Adrenal gland (tissue), 12 donors: ENCODE measurements around the gene CA10. TPM values are rescaled to one million over a fixed set of nuclear protein-coding genes. Genes with fewer than 3 reads are reported as not detected.

Experiments used
- DNase-seq, 7 donors: peaks; one replicate each; pipeline ENCODE4 v3.0.0-alpha.2; 2019 to 2020
- H3K27ac ChIP-seq, 5 donors: fragments of 200-600 bp; sonication (generic) in 4 of 5; 1 replicate in 3 of 5; 2 replicates in 2 of 5; pipeline versions ENCODE4 v1.5.1 to v1.8.0; 2016 to 2020; ENCODE audit warnings: mild to moderate bottlenecking in 1 of 5
- H3K27me3 ChIP-seq: fragments of 200-600 bp; 2 replicates; pipeline ENCODE4 v1.8.0; 2021
- H3K36me3 ChIP-seq, 2 donors: fragments of 200-600 bp; replicated peaks in 1 of 2; 1 replicate in 1 of 2; 2 replicates in 1 of 2; pipeline versions ENCODE4 v1.5.1 to v1.8.0; 2018 to 2022
- H3K4me1 ChIP-seq, 2 donors: fragments of 200-600 bp; replicated peaks in 1 of 2; 1 replicate in 1 of 2; 2 replicates in 1 of 2; pipeline versions ENCODE4 v1.5.1 to v1.8.0; 2018 to 2021
- H3K4me3 ChIP-seq, 4 donors: fragments of 200-600 bp; sonication (generic) in 3 of 4; one replicate each; pipeline ENCODE4 v1.5.1; 2016 to 2018
- H3K9me3 ChIP-seq, 3 donors: fragments of 200-600 bp; sonication (generic) in 1 of 3; replicated peaks in 1 of 3; 1 replicate in 2 of 3; 2 replicates in 1 of 3; pipeline versions ENCODE4 v1.5.1 to v1.8.0; 2016 to 2021
- POLR2A ChIP-seq, 2 donors: fragments of 450-650 bp; IDR thresholded peaks; one replicate each; pipeline ENCODE4 v1.6.1; 2017; ENCODE audit warnings: antibody characterized with exemption in 2 of 2, mild to moderate bottlenecking in 2 of 2, moderate library complexity in 1 of 2
- WGBS, 4 donors: extraction: QIAGEN DNeasy Blood & Tissue Kit in 2 of 4; methylation state at CpG; one replicate each; pipeline versions ENCODE4 v1.1.5 to v1.1.7; 2013 to 2017; 5-methylcytosine and 5-hydroxymethylcytosine counted together
- intact Hi-C, 2 donors: fragments of 100-400 bp; cut with DNase I; formaldehyde crosslinking; loops; one replicate each; pipeline versions ENCODE4 v1.14.1 to v1.15.0; 2022 to 2023
- polyA plus RNA-seq, 3 donors: library from polyadenylated mRNA; stranded (reverse); fragments of 200-250 nt in 2 of 3; fragments of 350-450 nt in 1 of 3; fragmentation: Illumina TruSeq in 1 of 3; extraction: RNeasy Lipid Tissue Mini Kit (QIAGEN cat#74804) in 1 of 3; gene quantifications; one replicate each; pipeline ENCODE4 v1.2.3, GENCODE V29; 2013 to 2014
- total RNA-seq, 9 donors: library from RNA; depleted of rRNA in 4 of 9; stranded (reverse); fragments of >200 nt in 4 of 9; fragments of 120-200 nt in 1 of 9; fragmentation: NEBNext Ultra II Directional in 1 of 9; extraction: Animal tissue kit (Norgen Biotek cat#: 25700) in 1 of 9; gene quantifications; one replicate each; pipeline versions ENCODE4 v1.1.0 to v1.2.4, GENCODE V29; 2013 to 2023
- TF ChIP-seq, protein P1 (sequence below), 6 experiments: fragments of 450-650 bp in 4 of 6; fragments of 200-600 bp in 2 of 6; sonication (generic) in 1 of 6; IDR thresholded peaks; 1 replicate in 5 of 6; 2 replicates in 1 of 6; pipeline versions ENCODE4 v1.5.1 to v1.8.0; 2016 to 2021; ENCODE audit warnings: antibody characterized with exemption in 6 of 6, mild to moderate bottlenecking in 2 of 6, moderate library complexity in 1 of 6
- donor health status: healthy with polysubstance abuse.
- donor health status: Bipolar disorder and iron deficiency.
- donor health status: DM: yes; HTN: yes; CAD: no.
- donor health status: DM: no; HTN: no; CAD: no.
- donor health status: DM: no; HTN: no; CAD: no.
- donor health status: DM: yes; HTN: yes; CAD: no.

CA10 gene
- total and polyA plus RNA-seq, 12 donors = 0.27 to 3.1 (median 2.5) TPM; not detected in 5

DNA sequence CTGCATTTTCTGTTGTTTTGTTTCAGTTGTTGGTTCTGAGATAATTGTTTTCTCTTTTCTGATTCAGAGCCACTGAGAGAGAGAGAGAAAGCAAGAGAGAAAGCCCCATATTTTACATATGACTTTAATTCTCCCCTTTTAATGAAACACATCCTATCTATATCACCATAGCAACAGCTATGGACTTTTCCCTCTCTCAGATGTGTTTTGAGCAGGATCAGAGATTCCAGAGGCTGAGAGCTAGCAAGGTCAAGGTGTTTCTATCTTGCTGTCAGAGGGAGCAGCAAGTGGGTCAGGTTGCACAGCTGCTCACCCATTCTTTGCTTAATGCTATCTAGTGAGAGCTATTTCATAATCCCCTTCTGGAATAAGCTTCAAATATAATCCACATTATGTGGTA, 415.9 kb downstream of the CA10 start:
- DNase-seq = no peak
- no peak overlapping the region for H3K4me3 ChIP-seq
- no peak overlapping the region for H3K27ac ChIP-seq
- intact Hi-C loops = no loop called here
- TF ChIP-seq POLR2A (IDR thresholded peaks at IDR 0.05) = no peak
- TF ChIP-seq, protein P1, sequence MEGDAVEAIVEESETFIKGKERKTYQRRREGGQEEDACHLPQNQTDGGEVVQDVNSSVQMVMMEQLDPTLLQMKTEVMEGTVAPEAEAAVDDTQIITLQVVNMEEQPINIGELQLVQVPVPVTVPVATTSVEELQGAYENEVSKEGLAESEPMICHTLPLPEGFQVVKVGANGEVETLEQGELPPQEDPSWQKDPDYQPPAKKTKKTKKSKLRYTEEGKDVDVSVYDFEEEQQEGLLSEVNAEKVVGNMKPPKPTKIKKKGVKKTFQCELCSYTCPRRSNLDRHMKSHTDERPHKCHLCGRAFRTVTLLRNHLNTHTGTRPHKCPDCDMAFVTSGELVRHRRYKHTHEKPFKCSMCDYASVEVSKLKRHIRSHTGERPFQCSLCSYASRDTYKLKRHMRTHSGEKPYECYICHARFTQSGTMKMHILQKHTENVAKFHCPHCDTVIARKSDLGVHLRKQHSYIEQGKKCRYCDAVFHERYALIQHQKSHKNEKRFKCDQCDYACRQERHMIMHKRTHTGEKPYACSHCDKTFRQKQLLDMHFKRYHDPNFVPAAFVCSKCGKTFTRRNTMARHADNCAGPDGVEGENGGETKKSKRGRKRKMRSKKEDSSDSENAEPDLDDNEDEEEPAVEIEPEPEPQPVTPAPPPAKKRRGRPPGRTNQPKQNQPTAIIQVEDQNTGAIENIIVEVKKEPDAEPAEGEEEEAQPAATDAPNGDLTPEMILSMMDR (IDR thresholded peaks at IDR 0.05) = no peak
- H3K9me3 ChIP-seq = no peaks in the 10 kb centered on the region
- H3K36me3 ChIP-seq = no peaks in the 10 kb centered on the region
- H3K27me3 ChIP-seq = no peaks in the 10 kb centered on the region
- no peaks in the 10 kb centered on the region for H3K4me1 ChIP-seq

DNA sequence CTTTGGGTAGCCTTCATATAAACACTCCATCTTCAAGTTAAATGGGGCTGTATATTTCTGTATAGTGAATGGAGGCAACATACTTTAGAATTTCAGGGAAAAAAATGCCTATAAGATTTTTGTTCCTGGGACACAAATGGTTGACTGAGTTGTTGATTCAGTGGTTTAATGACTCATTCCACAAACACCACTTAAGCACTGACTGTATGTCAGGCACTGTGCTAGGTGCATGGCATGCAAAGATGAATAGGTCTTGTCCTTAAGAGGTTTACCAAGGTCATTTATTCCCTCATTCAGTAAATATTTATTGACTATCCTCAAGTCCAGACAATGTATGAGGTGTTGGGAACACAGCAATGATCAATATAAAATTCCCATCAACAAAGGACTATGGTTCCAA, 417.1 kb downstream of the CA10 start:
- H3K9me3 ChIP-seq = no peaks in the 10 kb centered on the region
- no peak overlapping the region for H3K4me3 ChIP-seq
- TF ChIP-seq POLR2A (IDR thresholded peaks at IDR 0.05) = no peak
- TF ChIP-seq, protein P1 (IDR thresholded peaks at IDR 0.05) = no peak
- intact Hi-C loops = no loop called here
- DNase-seq = no peak
- H3K27me3 ChIP-seq = no peaks in the 10 kb centered on the region
- no peaks in the 10 kb centered on the region for H3K4me1 ChIP-seq
- no peaks in the 10 kb centered on the region for H3K36me3 ChIP-seq
- H3K27ac ChIP-seq = no peak overlapping the region

DNA sequence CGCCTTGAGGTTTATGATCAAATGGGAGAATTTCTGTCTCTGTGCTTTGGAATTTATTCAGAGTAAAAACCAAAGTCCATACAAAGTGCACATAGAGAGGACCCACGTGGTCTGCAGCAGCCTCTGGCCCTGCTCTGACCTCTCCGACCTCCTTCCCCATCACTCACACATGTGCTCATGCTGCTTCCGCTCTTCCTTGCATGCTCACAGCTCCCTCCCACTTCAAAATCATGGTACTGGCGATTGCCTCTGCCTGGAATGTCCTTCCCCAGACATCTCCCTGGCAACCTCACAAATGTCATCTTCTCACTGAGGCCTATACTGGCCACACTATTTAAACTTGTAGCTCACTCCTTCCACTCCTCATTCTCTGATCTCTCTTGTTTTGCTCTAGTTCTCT, 418.0 kb downstream of the CA10 start:
- TF ChIP-seq, protein P1 (IDR thresholded peaks at IDR 0.05) = no peak
- no peak for TF ChIP-seq POLR2A (IDR thresholded peaks at IDR 0.05)
- no peak overlapping the region for H3K27ac ChIP-seq

DNA sequence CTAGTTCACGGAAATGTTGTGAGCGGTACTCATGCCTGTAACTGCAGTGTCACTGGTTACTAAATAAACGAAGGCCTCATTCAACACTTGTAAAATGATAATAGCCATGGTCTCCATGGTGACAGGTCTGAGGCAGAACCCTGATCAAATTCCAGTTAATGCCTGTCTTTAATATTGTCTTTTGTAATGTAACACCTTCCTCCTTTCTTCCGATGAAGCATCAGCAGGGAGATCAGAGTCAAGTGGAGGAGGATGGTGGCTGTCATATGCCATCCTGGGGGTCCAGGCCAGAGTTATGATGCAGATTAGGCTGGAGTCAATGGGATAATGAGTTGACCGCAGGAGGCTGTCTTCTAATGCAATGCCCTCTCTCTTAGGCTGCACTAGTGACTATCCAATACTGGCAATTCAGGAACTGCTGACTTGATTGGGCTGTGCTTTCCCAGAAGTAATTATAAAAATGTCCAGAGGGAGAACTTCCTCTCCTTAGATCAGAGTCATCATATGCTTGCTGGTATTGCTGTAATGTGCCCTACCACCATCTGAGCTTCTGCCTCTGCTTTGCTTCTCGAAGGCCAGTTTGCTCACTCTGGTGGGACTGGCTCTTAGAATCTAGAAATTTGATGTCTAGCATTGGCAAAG, 419.1 kb downstream of the CA10 start:
- Histone ChIP-seq H3K27me3 (no peaks in the 10 kb centered on the region), H3K36me3 (no peaks in the 10 kb centered on the region), H3K27ac (no peak overlapping the region), H3K9me3 (no peaks in the 10 kb centered on the region), H3K4me3 (no peak overlapping the region), H3K4me1 (no peaks in the 10 kb centered on the region)
- no peak for DNase-seq
- WGBS, 4 donors = 85 to 94% (median 87%) methylated on average over 6 of the region's 6 CpGs
- intact Hi-C loops = no loop called here
- TF ChIP-seq, protein P1 (IDR thresholded peaks at IDR 0.05) = no peak
- TF ChIP-seq POLR2A (IDR thresholded peaks at IDR 0.05) = no peak

More for the DNA sequence above, 418.0 kb downstream of the CA10 start:
- intact Hi-C loops = no loop called here
- no peaks in the 10 kb centered on the region for H3K9me3 ChIP-seq
- no peaks in the 10 kb centered on the region for H3K4me1 ChIP-seq
- H3K27me3 ChIP-seq = no peaks in the 10 kb centered on the region
- WGBS, 4 donors = 51 to 69% (median 65%) methylated on average over 5 of the region's 5 CpGs
- no peaks in the 10 kb centered on the region for H3K36me3 ChIP-seq
- H3K4me3 ChIP-seq = no peak overlapping the region
- no peak for DNase-seq
